HFF-Myc (cell line): ENCODE data around the gene BAX.

Experiments used
- DNase-seq: peaks from one replicate; pipeline ENCODE4 v3.0.0-alpha.2; 2011; ENCODE audit warnings: low read depth; ENCODE audit errors: extremely low read depth
- H3K4me3 ChIP-seq: replicated peaks from 2 replicates; pipeline ENCODE4 v1.5.1; 2011; ENCODE audit warnings: low read depth, mild to moderate bottlenecking, control low read depth, low read length
- TF ChIP-seq, protein P1 (sequence below): IDR thresholded peaks from 2 replicates; pipeline ENCODE4 v1.5.1; 2012; ENCODE audit warnings: mild to moderate bottlenecking, low read depth, low read length, control low read depth; ENCODE audit errors: missing control alignments

Gene BAX

DNA sequence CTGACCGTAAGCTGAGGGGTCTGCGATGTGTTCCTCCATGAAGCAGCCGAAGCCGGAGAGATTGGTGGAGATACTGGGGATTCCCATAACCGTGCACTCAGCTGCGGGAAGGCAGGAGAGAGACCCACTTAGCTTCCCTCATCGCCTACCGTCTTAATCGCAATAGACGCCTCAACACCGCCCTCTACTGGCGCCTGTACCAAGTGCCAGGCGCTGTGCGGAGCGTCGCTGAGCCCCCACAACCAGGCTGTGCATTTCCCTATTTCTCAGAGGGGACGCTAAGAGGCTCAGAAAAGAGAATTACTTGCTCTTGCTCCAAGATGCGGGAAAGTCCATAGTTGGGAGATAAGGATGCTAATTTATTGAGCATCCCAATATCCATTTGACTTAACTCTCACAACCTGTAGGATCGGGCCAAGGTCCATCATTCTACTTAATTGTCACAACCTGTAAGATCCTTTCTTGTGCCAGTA, 16.3 kb downstream of the BAX start:
- DNase-seq: no peak
- no peak overlapping the region for H3K4me3 ChIP-seq
- TF ChIP-seq, protein P1, sequence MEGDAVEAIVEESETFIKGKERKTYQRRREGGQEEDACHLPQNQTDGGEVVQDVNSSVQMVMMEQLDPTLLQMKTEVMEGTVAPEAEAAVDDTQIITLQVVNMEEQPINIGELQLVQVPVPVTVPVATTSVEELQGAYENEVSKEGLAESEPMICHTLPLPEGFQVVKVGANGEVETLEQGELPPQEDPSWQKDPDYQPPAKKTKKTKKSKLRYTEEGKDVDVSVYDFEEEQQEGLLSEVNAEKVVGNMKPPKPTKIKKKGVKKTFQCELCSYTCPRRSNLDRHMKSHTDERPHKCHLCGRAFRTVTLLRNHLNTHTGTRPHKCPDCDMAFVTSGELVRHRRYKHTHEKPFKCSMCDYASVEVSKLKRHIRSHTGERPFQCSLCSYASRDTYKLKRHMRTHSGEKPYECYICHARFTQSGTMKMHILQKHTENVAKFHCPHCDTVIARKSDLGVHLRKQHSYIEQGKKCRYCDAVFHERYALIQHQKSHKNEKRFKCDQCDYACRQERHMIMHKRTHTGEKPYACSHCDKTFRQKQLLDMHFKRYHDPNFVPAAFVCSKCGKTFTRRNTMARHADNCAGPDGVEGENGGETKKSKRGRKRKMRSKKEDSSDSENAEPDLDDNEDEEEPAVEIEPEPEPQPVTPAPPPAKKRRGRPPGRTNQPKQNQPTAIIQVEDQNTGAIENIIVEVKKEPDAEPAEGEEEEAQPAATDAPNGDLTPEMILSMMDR: peak; percentile 93

DNA sequence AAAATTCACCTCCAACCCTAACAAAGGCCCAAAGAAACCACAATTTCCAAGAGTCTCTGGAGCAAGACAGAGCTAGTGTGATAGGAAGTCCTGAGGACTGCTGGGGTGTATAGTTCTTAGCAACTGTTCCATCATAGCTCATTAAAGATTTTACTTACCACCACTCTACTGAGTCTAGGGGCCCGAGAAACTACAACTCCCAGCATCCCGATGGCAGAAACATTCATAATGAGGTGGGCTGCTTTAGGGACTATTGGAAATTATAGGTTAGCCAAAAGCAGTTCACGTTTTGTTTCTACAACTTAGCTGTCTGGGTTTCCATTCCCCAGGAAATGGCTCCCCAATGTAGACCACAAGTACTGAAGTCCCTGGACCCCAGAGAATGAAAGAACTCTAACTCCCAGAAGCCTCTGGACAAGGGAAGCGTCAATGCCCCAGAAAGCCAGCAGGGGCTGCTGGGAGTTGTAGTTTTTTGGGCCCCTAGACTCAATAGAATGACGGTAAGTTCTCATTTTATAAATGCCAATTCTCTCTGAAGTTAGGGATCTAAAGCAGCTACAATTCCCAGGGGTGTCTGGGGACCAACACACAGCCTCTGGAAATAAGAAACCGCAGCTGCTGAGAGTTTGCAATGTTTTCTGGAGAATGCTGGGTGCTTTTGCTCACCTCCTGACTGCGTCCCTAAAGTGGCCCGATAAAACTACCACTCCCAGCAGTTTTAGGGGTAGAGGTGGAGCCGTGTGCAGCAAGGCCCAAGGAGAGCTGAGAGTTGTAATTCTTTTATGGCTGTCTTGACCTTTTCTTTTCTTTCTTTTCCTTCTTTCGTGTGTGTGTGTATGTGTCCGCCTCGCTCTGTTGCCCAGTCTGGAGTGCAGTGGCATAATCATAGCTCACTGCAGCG, 21.5 kb downstream of the BAX start:
- no peak for DNase-seq
- no peak overlapping the region for H3K4me3 ChIP-seq
- TF ChIP-seq, protein P1: no peak

DNA sequence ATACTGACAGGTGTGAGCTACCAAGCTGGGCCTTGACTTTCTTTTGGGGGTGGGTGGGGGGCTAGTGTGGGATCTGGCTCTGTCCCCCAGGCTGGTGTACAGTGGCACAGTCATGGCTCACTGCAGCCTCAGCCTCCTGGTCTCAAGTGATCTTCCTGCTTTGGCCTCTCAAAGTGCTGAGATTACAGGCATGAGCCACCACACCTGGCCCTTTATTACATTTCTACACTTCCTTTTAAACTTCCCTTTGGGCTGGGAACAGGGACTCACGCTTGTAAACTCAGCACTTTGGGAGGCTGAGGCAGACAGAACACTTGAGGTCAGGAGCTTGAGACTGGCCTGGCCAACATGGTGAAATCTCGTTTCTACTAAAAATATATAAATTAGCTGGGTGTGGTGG, 22.4 kb downstream of the BAX start:
- no peak for DNase-seq
- no peak overlapping the region for H3K4me3 ChIP-seq
- TF ChIP-seq, protein P1: no peak

DNA sequence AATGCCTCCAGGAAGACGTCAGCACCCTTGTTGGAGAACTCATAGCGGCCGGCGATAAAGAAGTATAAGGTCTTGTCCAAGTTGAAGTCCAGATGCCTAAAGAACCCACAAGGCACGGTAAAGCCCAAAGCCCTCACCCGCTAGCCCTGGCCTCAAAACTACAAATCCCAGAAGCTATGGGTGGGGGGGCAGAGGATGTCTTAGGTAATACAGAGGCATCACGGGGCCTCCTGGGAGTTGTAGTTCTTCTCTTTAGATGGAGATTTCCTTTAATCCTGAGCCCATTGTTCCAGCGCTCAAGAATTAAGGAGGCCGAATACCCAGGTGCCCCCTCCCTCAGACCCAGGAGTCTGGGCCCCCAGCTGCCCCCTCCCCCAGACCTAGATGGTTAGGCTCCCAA, 27.6 kb downstream of the BAX start:
- TF ChIP-seq, protein P1: no peak
- no peak overlapping the region for H3K4me3 ChIP-seq
- DNase-seq: no peak

DNA sequence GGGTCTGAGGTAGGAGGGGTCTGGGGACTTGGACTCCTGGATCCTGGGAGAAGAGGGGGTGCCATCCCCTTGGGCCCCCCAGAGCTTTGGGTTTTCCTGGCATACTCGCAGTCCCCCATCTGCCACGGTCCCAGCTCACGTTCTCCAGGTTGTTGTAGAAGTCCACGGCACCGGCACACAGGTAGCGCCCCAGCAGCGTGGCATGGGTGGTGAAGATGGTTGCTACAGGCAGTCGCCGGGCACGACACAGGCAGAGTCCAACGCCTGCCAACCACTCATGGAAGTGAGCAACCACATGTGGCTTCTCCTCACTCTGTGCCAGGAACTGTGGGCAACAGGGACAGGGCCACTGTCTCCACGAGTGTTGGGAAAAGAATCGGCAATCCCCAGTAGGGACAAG, 31.0 kb downstream of the BAX start:
- H3K4me3 ChIP-seq: no peak overlapping the region
- DNase-seq: no peak
- TF ChIP-seq, protein P1: no peak

DNA sequence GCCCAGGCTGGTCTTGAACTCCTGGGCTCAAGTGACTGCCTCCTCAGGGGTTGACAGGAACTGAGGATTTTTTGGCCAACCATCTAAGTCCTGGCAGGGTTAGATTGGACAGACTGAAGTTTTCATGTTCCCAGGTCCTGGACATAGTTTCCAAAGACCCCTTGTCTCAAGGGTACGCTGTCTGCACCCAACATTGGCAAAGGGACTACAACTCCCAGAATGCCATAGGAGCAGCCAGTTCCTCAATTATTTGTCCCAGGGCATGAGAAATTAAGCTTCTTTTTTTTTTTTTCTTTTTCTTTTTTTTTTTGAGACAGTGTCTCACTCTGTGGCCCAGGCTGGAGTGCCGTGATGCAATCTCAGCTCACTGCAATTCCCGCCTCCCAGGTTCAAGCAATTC, 31.5 kb downstream of the BAX start:
- no peak for DNase-seq
- no peak overlapping the region for H3K4me3 ChIP-seq
- TF ChIP-seq, protein P1: no peak
